Measurements from ENCODE around the gene PRPF39. TPM values are rescaled to one million over a fixed set of nuclear protein-coding genes. Genes with fewer than 3 reads are reported as not detected.

The PRPF39 gene
- polyA plus RNA-seq, 1 of the 3 experiments (the other 2 are of a cell fraction) = 14.6 TPM

DNA sequence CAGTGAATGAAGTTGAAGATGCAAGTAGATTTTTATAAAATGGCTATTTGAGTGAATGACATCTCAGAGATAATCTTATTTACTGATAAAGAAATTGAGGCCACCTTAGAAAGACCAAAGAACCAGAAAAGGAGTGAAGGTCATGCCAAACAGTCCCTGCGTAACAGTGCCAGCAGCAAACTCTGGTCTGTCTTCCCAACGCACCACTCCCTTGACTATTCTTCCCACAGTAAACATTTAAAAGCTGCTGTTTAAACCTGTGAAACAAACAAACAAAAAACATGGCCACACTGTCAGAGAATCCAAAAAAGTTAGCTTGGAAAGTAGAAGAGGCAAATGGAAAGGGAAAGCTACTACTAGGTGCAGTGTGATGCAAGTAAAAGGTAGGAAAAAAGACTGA lies 1.5 kb upstream of the PRPF39 start:
- H2AFZ ChIP-seq (ENCODE audit: low read depth) = no peak overlapping the region
- ChIA-PET CTCF (no interaction called here), POLR2A (no interaction called here)
- no peak overlapping the region for H3K4me2 ChIP-seq
- 55% methylated on average over 2 of the region's 2 CpGs for WGBS (ENCODE audit: low lambda C conversion rate)
- H3K4me1 ChIP-seq (ENCODE audit: control insufficient read depth in 1 of 2, insufficient read depth in 2 of 2, low read depth in 1 of 2, low read length in 1 of 2) = no peaks in the 10 kb centered on the region; a peak in 2 of 4 replicates
- DNase-seq = no peak
- H3K27ac ChIP-seq (ENCODE audit: low read depth in 2 of 2, low read length in 1 of 2) = no peak overlapping the region
- no peaks in the 10 kb centered on the region for H3K9me3 ChIP-seq
- H3F3A ChIP-seq (replicated peaks; ENCODE audit: insufficient read depth) = no peaks in the 10 kb centered on the region
- no peaks in the 10 kb centered on the region for H3K27me3 ChIP-seq (ENCODE audit: insufficient read depth)
- H4K20me1 ChIP-seq (ENCODE audit: insufficient read depth) = peaks cover 20% of the 10 kb centered on the region
- TF ChIP-seq PBX3 (IDR thresholded peaks at IDR 0.05) (no peak), CTCF (IDR thresholded peaks at IDR 0.05) (no peak)
- TF ChIP-seq, protein P1, sequence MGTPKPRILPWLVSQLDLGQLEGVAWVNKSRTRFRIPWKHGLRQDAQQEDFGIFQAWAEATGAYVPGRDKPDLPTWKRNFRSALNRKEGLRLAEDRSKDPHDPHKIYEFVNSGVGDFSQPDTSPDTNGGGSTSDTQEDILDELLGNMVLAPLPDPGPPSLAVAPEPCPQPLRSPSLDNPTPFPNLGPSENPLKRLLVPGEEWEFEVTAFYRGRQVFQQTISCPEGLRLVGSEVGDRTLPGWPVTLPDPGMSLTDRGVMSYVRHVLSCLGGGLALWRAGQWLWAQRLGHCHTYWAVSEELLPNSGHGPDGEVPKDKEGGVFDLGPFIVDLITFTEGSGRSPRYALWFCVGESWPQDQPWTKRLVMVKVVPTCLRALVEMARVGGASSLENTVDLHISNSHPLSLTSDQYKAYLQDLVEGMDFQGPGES (IDR thresholded peaks at IDR 0.05; ENCODE audit: low read depth, low read length) = no peak
- peaks cover 33% of the 10 kb centered on the region for H3K79me2 ChIP-seq (ENCODE audit: insufficient read depth)
- no peak overlapping the region for H3K4me3 ChIP-seq (ENCODE audit: low read depth in 2 of 2, low read length in 1 of 2)
- H3K9ac ChIP-seq = no peak overlapping the region
- no peaks in the 10 kb centered on the region for H3K36me3 ChIP-seq (replicated peaks in 1 of 2; ENCODE audit: control insufficient read depth in 1 of 2, insufficient read depth in 2 of 2, low read length in 1 of 2)
- H3K9me2 ChIP-seq = no peaks in the 10 kb centered on the region

DNA sequence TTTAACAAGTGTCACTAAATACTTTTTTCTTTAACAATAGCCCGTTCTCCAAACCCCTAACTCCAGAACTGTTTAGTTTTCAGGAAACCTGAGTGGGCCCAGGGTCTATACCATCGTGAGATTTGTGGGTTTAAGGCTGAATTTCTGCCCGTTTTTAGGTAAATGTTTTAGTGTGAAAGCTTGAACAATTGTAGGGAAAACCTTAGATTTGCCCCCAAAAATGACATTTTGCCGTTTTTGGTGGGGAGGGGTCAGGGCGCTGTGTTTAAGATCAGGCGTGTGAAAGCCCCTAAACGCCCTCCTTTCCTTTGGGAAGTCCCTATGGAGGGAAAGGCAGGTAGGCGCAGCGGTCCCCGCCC lies 320 bp upstream of the PRPF39 start:
- 2% methylated on average over 7 of the region's 10 CpGs for WGBS (ENCODE audit: low lambda C conversion rate)
- TF ChIP-seq TAF1 (IDR thresholded peaks at IDR 0.05; ENCODE audit: borderline replicate concordance, low read depth, low read length) (no peak), RXRA (IDR thresholded peaks at IDR 0.05; ENCODE audit: borderline replicate concordance, low read depth) (no peak), NRF1 (IDR thresholded peaks at IDR 0.05; ENCODE audit: low read depth, low read length) (no peak), SIN3A (IDR thresholded peaks at IDR 0.05; ENCODE audit: borderline replicate concordance, low read depth, low read length) (no peak), CHD2 (IDR thresholded peaks at IDR 0.05; ENCODE audit: low read length, partially characterized antibody) (no peak), JUND (IDR thresholded peaks at IDR 0.05) (no peak), GABPA (IDR thresholded peaks at IDR 0.05; ENCODE audit: low read depth) (no peak), PBX3 (IDR thresholded peaks at IDR 0.05) (no peak), ELF1 (IDR thresholded peaks at IDR 0.05) (no peak), YY1 (IDR thresholded peaks at IDR 0.05; ENCODE audit: low read depth) (no peak), RAD21 (IDR thresholded peaks at IDR 0.05; ENCODE audit: low read length) (no peak), TEAD4 (IDR thresholded peaks at IDR 0.05; ENCODE audit: borderline replicate concordance, insufficient read depth) (no peak), MXI1 (IDR thresholded peaks at IDR 0.05; ENCODE audit: low read depth, low read length) (no peak), EZH2phosphoT487 (IDR thresholded peaks at IDR 0.05; ENCODE audit: borderline replicate concordance, low read depth) (no peak), NFIC (IDR thresholded peaks at IDR 0.05; ENCODE audit: borderline replicate concordance) (no peak)
- TF ChIP-seq, protein P1 (IDR thresholded peaks at IDR 0.05; ENCODE audit: low read depth, low read length) = no peak
- TF ChIP-seq, protein P2, sequence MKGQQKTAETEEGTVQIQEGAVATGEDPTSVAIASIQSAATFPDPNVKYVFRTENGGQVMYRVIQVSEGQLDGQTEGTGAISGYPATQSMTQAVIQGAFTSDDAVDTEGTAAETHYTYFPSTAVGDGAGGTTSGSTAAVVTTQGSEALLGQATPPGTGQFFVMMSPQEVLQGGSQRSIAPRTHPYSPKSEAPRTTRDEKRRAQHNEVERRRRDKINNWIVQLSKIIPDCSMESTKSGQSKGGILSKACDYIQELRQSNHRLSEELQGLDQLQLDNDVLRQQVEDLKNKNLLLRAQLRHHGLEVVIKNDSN (IDR thresholded peaks at IDR 0.05; ENCODE audit: borderline replicate concordance, low read depth) = no peak
- H4K20me1 ChIP-seq (ENCODE audit: insufficient read depth) = peaks cover 28% of the 10 kb centered on the region
- no peak overlapping the region; the same call in 1 of the 2 replicates for H3K9ac ChIP-seq
- ChIA-PET POLR2A (no interaction called here), CTCF (no interaction called here)
- H3K36me3 ChIP-seq (replicated peaks in 1 of 2; ENCODE audit: control insufficient read depth in 1 of 2, insufficient read depth in 2 of 2, low read length in 1 of 2) = no peaks in the 10 kb centered on the region
- no peaks in the 10 kb centered on the region for H3K27me3 ChIP-seq (ENCODE audit: insufficient read depth)
- peak overlapping the region; percentile 46 to 72 for H3K4me3 ChIP-seq (ENCODE audit: low read depth in 2 of 2, low read length in 1 of 2)
- H3K9me2 ChIP-seq = no peaks in the 10 kb centered on the region
- no peak overlapping the region for H3K27ac ChIP-seq (ENCODE audit: low read depth in 2 of 2, low read length in 1 of 2)
- H3F3A ChIP-seq (replicated peaks; ENCODE audit: insufficient read depth) = no peaks in the 10 kb centered on the region
- no peaks in the 10 kb centered on the region for H3K9me3 ChIP-seq
- no peaks in the 10 kb centered on the region; a peak in 2 of 4 replicates for H3K4me1 ChIP-seq (ENCODE audit: control insufficient read depth in 1 of 2, insufficient read depth in 2 of 2, low read depth in 1 of 2, low read length in 1 of 2)
- peaks cover 45% of the 10 kb centered on the region for H3K79me2 ChIP-seq (ENCODE audit: insufficient read depth)
- H2AFZ ChIP-seq (ENCODE audit: low read depth) = peak overlapping the region; percentile 98
- no peak for DNase-seq
- H3K4me2 ChIP-seq = peak overlapping the region; percentile 71; the same call in 1 of the 2 replicates
